ENCODE data around the gene MILR1. TPM values are rescaled to one million over a fixed set of nuclear protein-coding genes. Genes with fewer than 3 reads are reported as not detected.
"Not testable (repeated sequence)": the region's sequence is repeated elsewhere in the genome, so short reads cannot be mapped to it uniquely, and the experiment has no call there.

The MILR1 gene
- polyA plus RNA-seq, 1 donor: 6.2 TPM

- 89% methylated on average over 3 of the region's 3 CpGs for whole genome bisulfite sequencing (ENCODE audit: insufficient coverage, low lambda C conversion rate)
- Histone ChIP-seq H3K27ac (ENCODE audit: low read length) (no peak overlapping the region), H3K36me3 (ENCODE audit: control insufficient read depth, insufficient read depth, low read length) (no peaks in the 10 kb centered on the region), H3K9me3 (ENCODE audit: control insufficient read depth, low read depth, low read length) (no peaks in the 10 kb centered on the region), H3K27me3 (ENCODE audit: control insufficient read depth, insufficient read depth, low read length) (no peaks in the 10 kb centered on the region), H3K4me3 (ENCODE audit: low read length) (no peak overlapping the region), H3K4me1 (ENCODE audit: control insufficient read depth, insufficient read depth, low read length) (no peaks in the 10 kb centered on the region)
- DNase-seq: no peak
Observed at GRCh38 chr17:64449545-64449944, 630 bp downstream of the MILR1 start.

GRCh38 chr17:64455993-64456885, 7.3 kb downstream of the MILR1 start:
- 73% methylated on average over 2 of the region's 8 CpGs for WGBS (ENCODE audit: insufficient coverage, low lambda C conversion rate)
- DNase-seq: no peak
- H3K4me1 ChIP-seq (ENCODE audit: control insufficient read depth, insufficient read depth, low read length): no peaks in the 10 kb centered on the region
- H3K27me3 ChIP-seq (ENCODE audit: control insufficient read depth, insufficient read depth, low read length): no peaks in the 10 kb centered on the region
- H3K9me3 ChIP-seq (ENCODE audit: control insufficient read depth, low read depth, low read length): no peaks in the 10 kb centered on the region
- H3K4me3 ChIP-seq (ENCODE audit: low read length): no peak overlapping the region
- no peaks in the 10 kb centered on the region for H3K36me3 ChIP-seq (ENCODE audit: control insufficient read depth, insufficient read depth, low read length)
- H3K27ac ChIP-seq (ENCODE audit: low read length): no peak overlapping the region

- Histone ChIP-seq H3K9me3 (ENCODE audit: control insufficient read depth, low read depth, low read length) (no peaks in the 10 kb centered on the region), H3K36me3 (ENCODE audit: control insufficient read depth, insufficient read depth, low read length) (no peaks in the 10 kb centered on the region), H3K4me1 (ENCODE audit: control insufficient read depth, insufficient read depth, low read length) (no peaks in the 10 kb centered on the region), H3K27ac (ENCODE audit: low read length) (no peak overlapping the region), H3K27me3 (ENCODE audit: control insufficient read depth, insufficient read depth, low read length) (no peaks in the 10 kb centered on the region), H3K4me3 (ENCODE audit: low read length) (no peak overlapping the region)
- 88% methylated on average over 3 of the region's 7 CpGs for WGBS (ENCODE audit: insufficient coverage, low lambda C conversion rate)
- DNase-seq: no peak
Observed at GRCh38 chr17:64457156-64457555, 8.2 kb downstream of the MILR1 start.

- no peak for DNase-seq
- no CpG with 5 or more reads among the region's 8 CpGs for WGBS (ENCODE audit: insufficient coverage, low lambda C conversion rate)
- no peaks in the 10 kb centered on the region for H3K9me3 ChIP-seq (ENCODE audit: control insufficient read depth, low read depth, low read length)
- no peaks in the 10 kb centered on the region for H3K36me3 ChIP-seq (ENCODE audit: control insufficient read depth, insufficient read depth, low read length)
- no peak overlapping the region for H3K4me3 ChIP-seq (ENCODE audit: low read length)
- no peak overlapping the region for H3K27ac ChIP-seq (ENCODE audit: low read length)
- H3K27me3 ChIP-seq (ENCODE audit: control insufficient read depth, insufficient read depth, low read length): no peaks in the 10 kb centered on the region
- no peaks in the 10 kb centered on the region for H3K4me1 ChIP-seq (ENCODE audit: control insufficient read depth, insufficient read depth, low read length)
Observed at GRCh38 chr17:64458756-64459155, 9.8 kb downstream of the MILR1 start.

- 82% methylated on average over 2 of the region's 6 CpGs for WGBS (ENCODE audit: insufficient coverage, low lambda C conversion rate)
- H3K4me1 ChIP-seq (ENCODE audit: control insufficient read depth, insufficient read depth, low read length): no peaks in the 10 kb centered on the region
- no peak overlapping the region for H3K4me3 ChIP-seq (ENCODE audit: low read length)
- DNase-seq: peak in 1 of 2 donors; percentile 9
- no peaks in the 10 kb centered on the region for H3K9me3 ChIP-seq (ENCODE audit: control insufficient read depth, low read depth, low read length)
- H3K27ac ChIP-seq (ENCODE audit: low read length): no peak overlapping the region
- H3K36me3 ChIP-seq (ENCODE audit: control insufficient read depth, insufficient read depth, low read length): no peaks in the 10 kb centered on the region
- no peaks in the 10 kb centered on the region for H3K27me3 ChIP-seq (ENCODE audit: control insufficient read depth, insufficient read depth, low read length)
Observed at GRCh38 chr17:64459284-64459747, 10.4 kb downstream of the MILR1 start.

GRCh38 chr17:64459818-64460217, 10.9 kb downstream of the MILR1 start:
- DNase-seq; H3K4me3 ChIP-seq (ENCODE audit: low read length); H3K36me3 ChIP-seq (ENCODE audit: control insufficient read depth, insufficient read depth, low read length); H3K9me3 ChIP-seq (ENCODE audit: control insufficient read depth, low read depth, low read length); H3K4me1 ChIP-seq (ENCODE audit: control insufficient read depth, insufficient read depth, low read length); H3K27ac ChIP-seq (ENCODE audit: low read length); H3K27me3 ChIP-seq (ENCODE audit: control insufficient read depth, insufficient read depth, low read length): not testable (repeated sequence)
- no CpG with 5 or more reads among the region's 7 CpGs for WGBS (ENCODE audit: insufficient coverage, low lambda C conversion rate)

GRCh38 chr17:64460955-64461354, 12.0 kb downstream of the MILR1 start:
- Histone ChIP-seq H3K9me3 (ENCODE audit: control insufficient read depth, low read depth, low read length) (no peaks in the 10 kb centered on the region), H3K36me3 (ENCODE audit: control insufficient read depth, insufficient read depth, low read length) (no peaks in the 10 kb centered on the region), H3K4me3 (ENCODE audit: low read length) (no peak overlapping the region), H3K27me3 (ENCODE audit: control insufficient read depth, insufficient read depth, low read length) (no peaks in the 10 kb centered on the region), H3K4me1 (ENCODE audit: control insufficient read depth, insufficient read depth, low read length) (no peaks in the 10 kb centered on the region), H3K27ac (ENCODE audit: low read length) (no peak overlapping the region)
- DNase-seq: peak in 1 of 2 donors; percentile 11
- 87% methylated on average over 2 of the region's 8 CpGs for WGBS (ENCODE audit: insufficient coverage, low lambda C conversion rate)

- DNase-seq: no peak
- Histone ChIP-seq H3K9me3 (ENCODE audit: control insufficient read depth, low read depth, low read length) (no peaks in the 10 kb centered on the region), H3K4me3 (ENCODE audit: low read length) (no peak overlapping the region), H3K4me1 (ENCODE audit: control insufficient read depth, insufficient read depth, low read length) (no peaks in the 10 kb centered on the region), H3K27me3 (ENCODE audit: control insufficient read depth, insufficient read depth, low read length) (no peaks in the 10 kb centered on the region), H3K27ac (ENCODE audit: low read length) (no peak overlapping the region), H3K36me3 (ENCODE audit: control insufficient read depth, insufficient read depth, low read length) (no peaks in the 10 kb centered on the region)
- 71% methylated on average over 2 of the region's 6 CpGs for WGBS (ENCODE audit: insufficient coverage, low lambda C conversion rate)
Observed at GRCh38 chr17:64461788-64462187, 12.9 kb downstream of the MILR1 start.

GRCh38 chr17:64466019-64466735, 17.3 kb downstream of the MILR1 start:
- Histone ChIP-seq H3K27me3 (ENCODE audit: control insufficient read depth, insufficient read depth, low read length) (no peaks in the 10 kb centered on the region), H3K4me3 (ENCODE audit: low read length) (no peak overlapping the region), H3K27ac (ENCODE audit: low read length) (no peak overlapping the region), H3K36me3 (ENCODE audit: control insufficient read depth, insufficient read depth, low read length) (no peaks in the 10 kb centered on the region), H3K9me3 (ENCODE audit: control insufficient read depth, low read depth, low read length) (no peaks in the 10 kb centered on the region), H3K4me1 (ENCODE audit: control insufficient read depth, insufficient read depth, low read length) (no peaks in the 10 kb centered on the region)
- no peak for DNase-seq
- WGBS (ENCODE audit: insufficient coverage, low lambda C conversion rate): no CpG with 5 or more reads among the region's 9 CpGs

GRCh38 chr17:64466834-64467233, 17.9 kb downstream of the MILR1 start:
- 60% methylated on average over 1 of the region's 1 CpG for WGBS (ENCODE audit: insufficient coverage, low lambda C conversion rate)
- H3K4me1 ChIP-seq (ENCODE audit: control insufficient read depth, insufficient read depth, low read length); H3K27me3 ChIP-seq (ENCODE audit: control insufficient read depth, insufficient read depth, low read length); H3K27ac ChIP-seq (ENCODE audit: low read length); H3K9me3 ChIP-seq (ENCODE audit: control insufficient read depth, low read depth, low read length); H3K4me3 ChIP-seq (ENCODE audit: low read length); H3K36me3 ChIP-seq (ENCODE audit: control insufficient read depth, insufficient read depth, low read length); DNase-seq: not testable (repeated sequence)

Measured in large intestine (tissue), 3 donors.